HG03354 (cell line): Measurements from ENCODE around the gene QSOX2.
"Not testable (repeated sequence)": the region's sequence is repeated elsewhere in the genome, so short reads cannot be mapped to it uniquely, and the experiment has no call there.

ENCODE experiments used
- ATAC-seq: cut with Tn5 transposase; IDR thresholded peaks from one replicate; pipeline ENCODE4 v1.9.1; 2021; ENCODE audit warnings: mild to moderate bottlenecking; ENCODE audit not compliant: unreplicated experiment, poor library complexity, severe bottlenecking

QSOX2 gene

DNA sequence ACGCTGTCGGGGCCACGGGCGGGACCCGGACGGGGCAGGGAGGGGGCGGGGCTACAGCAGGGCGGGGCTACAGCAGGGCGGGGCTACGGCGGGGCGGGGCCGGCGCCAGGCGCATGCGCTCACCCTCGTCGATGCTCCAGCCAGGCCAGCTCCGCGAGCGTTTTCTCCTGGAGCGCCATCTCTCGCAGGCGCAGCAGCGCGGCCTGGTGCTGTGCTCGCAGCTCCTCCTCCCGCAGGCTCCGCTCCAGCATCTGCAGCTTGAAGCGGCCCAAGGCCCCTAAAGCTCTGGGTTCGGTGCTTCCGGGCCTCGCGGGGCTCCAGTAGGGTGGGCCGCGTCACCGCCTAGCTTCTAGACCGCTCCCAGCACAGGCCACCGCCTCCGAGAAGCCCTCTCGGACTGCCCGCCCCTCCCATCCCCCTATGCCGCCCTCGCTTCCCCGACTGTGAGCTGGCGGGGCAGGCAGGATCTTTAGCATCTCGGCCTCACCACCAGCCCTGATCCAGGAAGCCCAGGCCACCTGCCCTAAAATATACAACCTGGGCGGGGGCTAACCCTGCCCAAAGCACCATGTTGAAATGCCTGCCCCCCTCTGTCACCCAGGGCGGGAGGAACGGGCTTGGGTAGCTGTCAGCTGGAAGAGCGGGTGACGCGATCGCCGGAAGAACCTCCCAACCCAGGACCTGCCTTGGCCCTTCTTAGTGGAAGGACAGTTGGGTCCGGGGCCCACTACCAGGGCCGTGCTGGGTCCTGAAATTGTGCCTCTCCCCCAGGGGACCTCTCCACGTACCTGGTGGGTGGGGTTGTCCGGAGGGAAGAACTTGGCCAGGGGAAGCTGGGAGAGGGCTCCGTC, 21.9 kb upstream of the QSOX2 start:
- ATAC-seq, result peak; percentile 76

DNA sequence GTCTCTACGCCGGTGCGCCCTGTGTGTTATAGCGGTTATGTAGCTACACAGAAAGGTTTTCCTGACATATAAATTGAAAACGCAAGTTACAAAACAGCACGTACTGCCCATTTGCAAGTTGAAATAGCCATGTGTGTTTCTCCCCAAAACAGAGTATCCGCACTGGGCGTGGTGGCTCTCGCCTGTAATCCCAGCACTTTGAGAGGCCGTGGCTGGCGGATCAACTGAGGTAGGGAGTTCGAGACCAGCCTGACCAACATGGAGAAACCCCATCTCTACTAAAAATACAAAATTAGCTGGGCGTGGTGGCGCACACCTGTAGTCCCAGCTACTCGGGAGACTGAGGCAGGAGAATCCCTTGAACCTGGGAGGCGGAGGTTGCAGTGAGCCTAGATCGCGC, 21.0 kb upstream of the QSOX2 start:
- not testable (repeated sequence) for ATAC-seq

DNA sequence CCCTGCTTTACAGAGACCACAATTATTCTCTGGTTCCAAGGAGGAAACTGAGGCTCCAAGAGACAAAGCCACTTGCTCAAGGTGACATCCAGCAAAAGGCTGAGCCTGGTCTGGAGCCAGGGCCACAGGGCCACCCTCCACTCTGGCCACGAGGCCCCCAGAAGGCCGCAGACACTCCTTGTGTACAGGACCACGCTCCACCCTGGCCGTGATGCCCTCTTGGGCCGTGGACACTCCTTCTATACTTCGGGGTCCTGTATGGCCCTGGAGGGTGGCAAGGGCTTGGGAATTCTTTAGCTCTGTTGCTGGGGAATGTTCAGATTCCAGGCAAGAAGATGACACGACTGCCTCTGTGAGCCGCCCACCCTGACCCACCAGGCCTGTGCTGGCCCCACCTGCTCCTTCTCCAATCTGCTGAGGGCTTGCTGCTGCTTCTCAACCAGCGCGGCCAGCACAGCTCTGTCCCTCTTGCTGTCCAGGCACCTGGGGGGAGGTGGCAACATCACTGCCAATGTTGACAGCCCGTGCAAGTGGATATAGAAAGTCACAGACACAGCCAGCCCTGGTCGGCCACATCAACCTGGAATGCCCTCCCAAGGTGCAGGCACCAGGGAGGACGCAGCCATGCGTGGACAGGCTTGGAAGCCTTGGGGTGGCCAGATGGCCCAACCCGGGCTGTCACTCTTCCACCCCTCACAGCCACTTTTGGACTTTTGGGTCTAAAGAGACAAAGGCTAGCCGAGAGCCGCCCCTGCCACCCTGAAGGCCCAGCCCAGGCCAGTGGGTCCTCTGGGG, 20.1 kb upstream of the QSOX2 start:
- ATAC-seq, result no peak

DNA sequence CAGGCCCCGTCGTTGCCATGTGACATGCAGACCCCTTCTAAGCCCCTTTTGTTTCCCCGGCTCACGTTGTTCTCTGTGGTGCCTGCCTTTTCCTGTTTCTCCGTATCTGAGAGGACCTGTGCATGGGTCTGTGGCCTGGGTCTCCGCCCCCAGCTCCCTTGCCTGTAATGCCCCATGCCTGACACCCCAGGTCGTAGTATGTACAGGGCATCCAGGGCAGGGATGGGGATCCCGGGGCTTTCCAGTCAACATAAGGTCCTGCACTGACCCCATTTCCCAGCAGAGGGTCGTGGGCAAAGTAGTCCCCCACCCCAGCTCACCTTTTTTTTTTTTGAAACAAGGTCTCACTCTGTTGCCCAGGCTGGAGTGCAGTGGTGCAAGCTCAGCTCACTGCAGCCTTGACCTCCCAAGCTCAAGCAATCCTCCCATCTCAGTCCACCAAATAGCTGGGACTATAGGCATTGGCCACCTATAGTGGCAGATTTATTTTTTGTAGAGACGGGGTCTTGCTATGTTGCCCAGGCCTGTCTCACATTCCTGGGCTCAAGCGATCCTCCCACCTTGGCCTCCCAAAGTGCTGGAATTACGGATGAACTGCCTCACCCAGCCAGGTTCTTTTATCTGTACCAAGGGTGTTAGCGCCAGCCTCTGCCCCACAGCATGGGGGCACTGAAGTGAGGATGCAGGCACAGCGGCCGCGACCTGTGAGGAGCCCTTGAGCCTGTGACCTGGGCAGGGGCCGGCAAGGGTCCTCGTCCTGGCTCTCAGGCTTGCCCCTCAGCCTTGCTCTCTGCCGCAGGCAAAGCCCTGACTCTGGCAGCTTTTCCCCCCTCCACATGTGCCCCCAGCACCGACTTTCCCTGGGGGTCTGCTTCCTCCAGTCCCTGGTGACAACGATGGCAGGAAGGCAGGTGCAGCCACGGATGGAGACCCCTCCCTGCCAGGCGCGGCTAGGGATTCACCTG, 19.1 kb upstream of the QSOX2 start:
- no peak for ATAC-seq

DNA sequence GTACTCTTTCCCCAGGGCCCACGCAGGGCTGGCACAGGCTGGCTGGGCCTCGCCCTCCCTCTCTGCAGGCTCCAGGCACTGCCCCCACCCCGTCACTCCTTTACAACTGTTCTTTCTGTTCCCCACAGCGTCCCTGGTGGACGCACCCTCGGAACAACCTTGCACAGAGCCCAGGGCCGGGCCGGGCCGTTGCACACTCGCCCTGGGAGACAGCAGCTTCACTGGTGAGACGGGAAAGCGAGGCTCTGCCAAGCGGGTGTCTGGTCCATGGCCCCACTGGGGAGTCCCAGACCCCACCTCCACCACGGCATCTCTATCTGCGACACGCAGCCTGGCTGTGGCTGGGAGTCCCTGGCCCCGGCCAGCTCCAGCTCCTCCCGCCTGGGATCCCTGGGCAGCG, 18.4 kb upstream of the QSOX2 start:
- no peak for ATAC-seq

DNA sequence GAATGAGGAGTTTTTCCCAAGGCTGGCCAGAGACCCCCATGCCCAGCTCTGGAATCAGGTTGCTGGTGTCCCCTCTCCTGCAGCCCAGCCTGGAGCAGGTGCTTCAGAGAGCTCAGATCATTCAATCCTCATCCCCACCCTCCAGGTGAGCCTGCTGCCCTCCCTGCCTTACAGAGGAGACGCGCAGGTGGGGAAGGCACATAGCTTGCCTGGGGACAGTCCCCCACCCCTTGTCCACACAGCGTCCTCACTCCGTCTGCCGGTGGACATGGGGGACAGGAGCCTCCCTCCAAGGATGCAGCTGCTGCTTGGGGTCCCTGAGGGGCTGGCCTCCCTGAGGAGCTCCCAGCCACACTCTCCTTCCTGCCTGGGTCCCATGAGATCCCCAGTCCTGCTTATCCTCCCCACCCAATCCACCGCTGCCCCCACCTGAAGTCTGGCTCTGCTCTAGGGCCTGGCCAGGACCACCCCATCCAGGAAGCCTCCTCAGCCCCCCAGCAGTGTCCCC, 17.1 kb upstream of the QSOX2 start:
- no peak for ATAC-seq

DNA sequence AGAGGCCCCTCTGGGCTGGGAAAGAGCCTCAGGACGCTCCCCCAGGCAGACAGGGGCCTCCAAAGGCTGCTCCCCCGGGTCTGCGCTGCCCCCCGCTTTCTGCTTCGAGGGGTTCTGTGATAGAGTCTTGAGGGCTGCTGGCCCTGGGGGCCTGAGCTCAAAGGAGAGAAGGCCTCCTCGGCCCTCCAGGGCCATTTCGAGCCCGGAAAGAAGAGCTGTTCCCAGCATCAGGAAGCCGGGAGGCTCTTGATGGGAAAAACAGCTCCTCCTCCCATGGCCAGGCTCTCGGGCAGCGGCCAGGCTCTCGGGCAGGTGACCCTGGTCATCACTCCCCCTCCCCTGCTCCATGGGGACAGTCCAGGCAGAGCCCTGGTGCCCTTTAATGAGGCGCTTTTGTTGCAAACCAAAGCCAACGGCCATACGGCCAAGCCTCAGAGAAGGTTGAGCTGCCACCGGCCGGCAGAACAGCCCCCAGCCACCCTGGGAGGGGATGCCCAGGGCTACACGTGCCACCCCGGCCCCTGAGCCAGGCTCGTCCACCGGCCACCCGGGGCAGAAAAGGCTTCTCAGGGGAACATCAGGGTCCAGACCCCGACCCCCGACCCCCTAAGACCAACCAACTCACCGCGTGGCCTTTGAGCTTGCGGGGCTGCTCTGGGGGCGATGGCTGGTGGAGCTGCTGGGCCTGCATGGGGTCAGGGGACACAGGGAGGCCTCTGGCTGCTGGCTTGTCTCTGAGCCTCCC, 16.2 kb upstream of the QSOX2 start:
- ATAC-seq, result no peak

DNA sequence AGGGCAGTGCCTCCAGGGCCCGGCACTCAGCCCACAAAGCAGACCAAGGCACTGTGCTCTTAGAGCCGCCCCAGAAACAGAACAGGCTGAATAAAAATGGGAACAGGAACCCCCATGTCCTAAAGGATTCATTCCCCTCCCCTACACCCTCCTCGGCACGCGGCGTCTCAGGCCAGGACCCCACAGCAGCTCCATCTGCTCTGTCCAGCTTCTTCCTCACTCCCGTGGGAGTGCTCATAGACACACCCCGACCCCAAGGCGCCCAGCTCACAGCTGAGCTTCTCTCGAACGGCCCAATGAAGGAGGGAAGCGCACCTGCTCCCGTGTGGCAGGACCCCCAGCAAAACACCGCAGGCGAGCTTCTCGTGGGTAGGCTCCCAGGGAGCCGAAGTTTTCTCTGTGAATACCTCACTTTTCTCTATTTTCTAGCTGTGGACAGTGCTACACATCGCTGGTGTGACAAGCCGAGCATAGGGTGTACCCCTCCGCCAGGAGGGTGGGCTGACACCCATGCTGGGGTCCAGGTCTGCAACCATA, 15.4 kb upstream of the QSOX2 start:
- ATAC-seq, result no peak

DNA sequence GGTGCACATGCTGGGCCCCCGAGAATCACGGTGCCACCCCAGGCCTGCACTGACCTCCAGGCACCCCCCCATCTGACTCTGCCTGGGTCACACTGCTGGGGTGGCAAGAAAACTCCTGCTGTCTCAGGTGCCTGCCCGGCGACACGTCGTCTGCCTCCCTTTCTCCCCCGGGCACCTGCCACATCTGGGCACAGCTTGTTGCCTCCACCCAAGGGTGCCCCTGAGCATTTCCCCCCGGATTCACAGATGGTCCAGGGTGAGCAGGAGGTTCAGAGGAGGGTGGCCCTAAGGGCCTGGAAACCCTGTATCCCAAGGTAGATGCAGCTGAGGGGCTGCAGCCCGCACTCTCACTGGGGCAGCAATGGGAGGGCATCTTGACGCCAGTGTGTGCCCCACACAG, 14.9 kb upstream of the QSOX2 start:
- no peak for ATAC-seq

DNA sequence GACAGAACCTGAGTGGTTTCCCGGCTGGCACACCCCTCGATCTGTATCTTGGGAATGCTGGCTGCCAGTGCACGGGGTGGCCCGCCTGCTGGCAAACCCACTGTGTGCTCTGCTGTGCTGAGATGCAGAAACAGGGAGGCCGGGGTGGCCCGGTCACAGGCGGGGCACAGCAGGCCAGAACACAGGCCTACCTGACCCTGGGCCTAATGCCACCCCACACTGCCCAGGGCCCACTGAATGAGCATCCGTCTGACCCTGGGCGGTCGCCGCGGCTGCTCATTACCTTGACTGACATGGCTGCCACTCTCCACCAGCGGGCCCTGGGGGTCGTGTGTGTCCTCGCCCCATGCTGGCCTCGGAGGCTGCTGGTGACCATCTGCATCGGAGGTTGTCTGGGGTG, 14.2 kb upstream of the QSOX2 start:
- no peak for ATAC-seq

DNA sequence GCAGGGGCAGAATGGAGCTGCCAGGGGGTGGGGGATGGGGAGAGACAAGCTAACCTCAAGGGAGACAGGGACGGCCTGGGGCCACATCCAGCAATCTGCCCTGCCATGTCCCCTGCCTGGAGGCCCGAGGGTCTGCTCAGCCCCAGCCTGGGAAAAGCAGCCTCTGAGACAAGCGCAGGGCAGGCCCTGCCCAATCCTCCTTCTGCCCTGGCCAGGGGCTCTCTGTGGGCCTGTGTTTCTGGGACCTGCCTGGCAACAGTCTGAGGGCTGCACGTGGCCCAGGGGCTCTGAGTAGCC, 13.9 kb upstream of the QSOX2 start:
- ATAC-seq, result no peak

DNA sequence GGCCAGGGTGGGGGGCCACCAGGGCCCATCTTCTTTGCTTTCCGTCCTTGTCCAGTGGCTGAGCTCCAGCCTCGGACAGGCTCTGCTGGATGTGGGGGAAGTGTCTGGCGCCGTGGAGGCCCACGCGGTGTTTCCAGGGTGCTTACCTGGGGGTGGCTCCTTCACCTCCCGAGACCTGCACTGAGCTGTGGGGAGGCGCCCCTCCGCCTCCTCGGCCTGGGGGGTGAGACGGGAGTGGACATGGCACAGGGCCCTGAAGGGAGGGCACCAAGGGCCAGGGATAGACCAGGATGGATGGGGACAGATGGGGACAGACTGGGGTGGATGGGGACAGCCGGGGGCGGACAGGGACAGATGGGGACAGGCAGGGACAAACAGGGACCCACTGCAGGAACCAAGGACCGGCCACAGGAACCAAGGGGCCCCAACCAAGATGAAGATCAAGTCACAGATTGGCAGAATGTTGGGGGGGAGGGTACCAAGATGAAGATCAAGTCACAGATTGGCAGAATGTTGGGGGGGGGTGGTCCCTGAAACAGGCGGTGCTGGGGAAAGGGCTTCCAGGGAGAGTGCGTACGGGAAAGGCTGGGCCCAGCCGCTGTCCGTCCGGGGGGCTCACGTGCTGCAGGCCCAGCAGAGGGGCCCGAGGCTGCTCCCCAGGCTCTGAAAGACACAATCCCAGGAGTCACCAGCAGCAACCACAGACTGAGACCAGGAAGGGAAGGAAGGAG, 13.3 kb upstream of the QSOX2 start:
- no peak for ATAC-seq

DNA sequence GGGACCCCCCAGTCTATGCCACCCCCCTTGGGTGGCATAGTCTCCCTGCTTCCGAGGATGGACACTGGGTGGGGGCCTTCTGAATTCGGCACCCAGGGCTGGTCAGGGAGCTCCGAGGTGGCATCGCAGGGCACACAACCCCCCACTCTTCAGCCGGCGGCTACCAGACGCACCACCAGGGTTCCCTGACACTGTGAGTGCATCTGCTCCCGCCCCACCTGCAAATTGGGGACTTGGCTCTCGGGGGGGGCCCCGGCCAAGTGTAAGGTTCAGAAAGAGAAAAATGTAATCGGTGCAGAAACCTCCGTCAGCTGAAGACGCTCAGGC, 12.7 kb upstream of the QSOX2 start:
- ATAC-seq, result no peak

DNA sequence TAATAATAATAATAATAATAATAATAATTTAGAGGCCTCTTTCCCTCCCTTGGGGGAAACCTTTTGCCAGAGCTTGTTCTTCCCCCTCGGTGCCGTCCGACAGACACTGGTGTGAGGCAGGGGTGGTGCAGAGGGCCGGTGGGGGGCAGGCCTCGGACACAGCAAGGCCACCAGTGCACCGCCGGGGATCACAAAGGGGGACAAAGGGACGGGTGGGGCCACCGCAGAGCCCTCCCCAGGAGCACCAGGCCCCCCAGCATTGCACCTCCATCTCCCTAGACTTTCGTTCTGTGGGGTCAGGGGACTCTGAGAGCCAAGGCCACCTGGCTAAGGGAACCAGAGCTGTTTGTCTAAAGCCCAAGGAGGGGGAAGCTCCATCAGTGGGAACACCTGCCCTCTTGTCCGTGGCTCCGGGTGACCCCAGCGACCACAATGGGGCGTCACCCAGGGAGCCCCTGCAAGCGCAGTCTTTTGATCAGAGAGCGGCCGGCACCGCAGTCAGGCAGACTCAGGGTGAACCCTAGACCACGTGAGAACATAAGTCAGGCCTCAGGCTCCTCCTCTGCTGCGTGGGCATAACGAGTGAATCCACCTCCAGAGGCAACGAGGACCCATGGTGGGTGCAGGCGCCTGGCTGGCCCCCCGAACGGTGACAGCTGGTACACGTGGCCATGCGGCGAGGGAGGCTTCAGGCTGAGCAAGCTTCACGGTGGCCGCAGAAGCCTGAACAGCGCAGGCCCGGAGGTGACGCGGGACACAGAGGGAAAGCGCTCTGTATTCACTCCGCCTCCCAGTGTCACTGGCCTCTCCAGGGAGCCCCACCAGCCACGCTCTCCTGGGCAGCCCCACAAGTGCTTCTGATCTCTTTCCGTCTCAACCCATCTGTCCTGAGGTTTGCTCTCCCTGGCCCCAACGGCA, 12.0 kb upstream of the QSOX2 start:
- ATAC-seq, result no peak

DNA sequence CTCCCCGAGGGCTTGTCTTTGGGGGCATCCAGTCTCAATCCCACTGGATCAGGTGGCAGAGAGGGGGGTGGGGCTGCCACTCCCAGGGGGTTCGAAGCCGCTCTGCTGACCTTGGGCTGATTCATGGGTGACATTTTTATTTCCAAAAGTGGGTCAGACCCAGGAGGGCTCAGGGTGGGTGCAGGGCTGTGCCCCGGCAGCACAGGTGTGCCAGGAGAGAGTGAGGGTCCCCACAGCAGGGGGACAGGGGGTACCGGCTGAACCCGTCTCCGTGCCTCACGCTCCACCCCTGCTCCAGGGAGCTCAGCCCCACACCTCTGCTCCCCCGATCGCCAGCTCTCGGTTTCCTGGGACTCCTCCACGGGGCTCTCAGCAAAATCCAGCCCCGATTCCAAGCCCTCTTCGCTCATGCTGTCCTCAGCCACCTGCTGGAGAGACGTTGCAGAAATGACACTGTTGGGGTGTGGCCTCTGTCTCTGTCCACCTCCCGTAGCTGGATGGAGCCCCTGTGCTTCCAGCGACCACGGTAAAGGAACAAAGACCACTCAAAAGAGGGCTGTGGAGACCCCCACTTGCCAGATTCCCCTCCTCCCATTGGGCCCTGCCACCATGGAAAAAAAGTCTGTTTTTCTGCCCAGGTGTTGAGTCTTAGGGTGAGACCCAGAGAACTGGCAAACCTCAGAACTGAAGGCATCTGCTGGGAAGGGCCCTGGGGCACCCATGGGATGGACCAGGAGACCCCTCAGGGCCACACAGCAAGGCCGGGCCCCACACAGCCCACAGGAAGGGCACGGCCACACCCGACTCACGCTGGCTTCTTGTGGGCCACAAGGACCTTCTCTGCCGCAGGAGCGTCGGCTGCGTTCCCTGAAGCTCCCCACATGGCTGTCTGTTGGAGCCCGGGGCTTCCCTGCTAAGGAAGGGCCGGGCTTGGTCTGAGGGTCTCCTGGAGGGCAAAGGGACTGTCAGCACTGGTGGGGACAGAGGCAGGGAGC, 10.6 kb upstream of the QSOX2 start:
- ATAC-seq, result no peak

DNA sequence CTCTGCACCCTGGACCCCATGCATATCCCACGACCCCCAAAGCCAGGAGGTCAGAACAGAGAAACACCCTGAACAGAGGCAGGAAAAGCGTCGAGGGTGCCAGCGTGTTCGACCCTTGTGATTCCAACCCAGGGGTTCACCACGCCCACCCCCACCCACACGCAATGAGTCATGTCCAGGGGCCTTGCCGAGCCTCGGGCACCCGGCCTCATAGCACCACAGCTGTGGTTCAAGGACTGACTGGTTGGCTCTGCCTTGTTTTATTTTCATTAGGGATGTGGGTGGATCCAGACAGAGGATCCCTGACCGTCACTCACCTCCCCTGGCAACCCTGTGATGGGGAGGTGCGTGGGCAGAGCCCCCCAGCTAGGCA, 9.5 kb upstream of the QSOX2 start:
- no peak for ATAC-seq
